ENCODE measurements around the gene HSH2D. TPM values are rescaled to one million over a fixed set of nuclear protein-coding genes. Genes with fewer than 3 reads are reported as not detected.

HSH2D gene
- total RNA-seq, 1 donor from 2014 or later: not detected

Other genes starting within 250 kb of the HSH2D start
- not detected in 2 replicates for gene CYP4F2, start 245.6 kb upstream of the HSH2D start, total RNA-seq
- not detected in 2 replicates for gene CYP4F11, start 209.2 kb upstream of the HSH2D start, total RNA-seq
- not detected in 2 replicates for gene OR10H4, start 194.7 kb upstream of the HSH2D start, total RNA-seq
- 788 and 800 TPM in 2 replicates for gene TPM4, start 67.2 kb upstream of the HSH2D start, total RNA-seq
- 95.8 and 154 TPM in 2 replicates for gene RAB8A, start 31.8 kb upstream of the HSH2D start, total RNA-seq
- not detected in 2 replicates for gene CIB3, start 29.8 kb downstream of the HSH2D start, total RNA-seq
- 109 and 114 TPM in 2 replicates for gene FAM32A, start 41.7 kb downstream of the HSH2D start, total RNA-seq
- 67.3 and 99.7 TPM in 2 replicates for gene AP1M1, start 54.2 kb downstream of the HSH2D start, total RNA-seq
- gene KLF2, start 181.1 kb downstream of the HSH2D start, total RNA-seq: 6.0 and 7.9 TPM in 2 replicates

All from pulmonary artery endothelial cell (primary cell).